ENCODE measurements around the gene FBXO3.

- TF ChIP-seq CTCF (IDR thresholded peaks at IDR 0.05) (no peak), POLR2A (IDR thresholded peaks at IDR 0.05) (no peak)
Measured at GRCh38 chr11:33700063-33700501, 74.2 kb downstream of the FBXO3 start.

Measured in Peyer's patch (tissue), 4 donors.